GM21390 (cell line): ENCODE data around the gene CHRNA4.
"Not testable (repeated sequence)": the region's sequence is repeated elsewhere in the genome, so short reads cannot be mapped to it uniquely, and the experiment has no call there.

ENCODE experiments used
- ATAC-seq: cut with Tn5 transposase; IDR thresholded peaks from one replicate; pipeline ENCODE4 v1.9.1; 2021; ENCODE audit not compliant: unreplicated experiment

The CHRNA4 gene

GRCh38 chr20:63397946-63398450 lies 36.8 kb upstream of the CHRNA4 start:
- ATAC-seq: no peak

- no peak for ATAC-seq
Observed at GRCh38 chr20:63397155-63397843, 36.1 kb upstream of the CHRNA4 start.

GRCh38 chr20:63396300-63396699 lies 35.2 kb upstream of the CHRNA4 start:
- ATAC-seq: no peak

- ATAC-seq: no peak
Observed at GRCh38 chr20:63395723-63396122, 34.6 kb upstream of the CHRNA4 start.

- ATAC-seq: no peak
Observed at GRCh38 chr20:63394920-63395455, 33.8 kb upstream of the CHRNA4 start.

GRCh38 chr20:63394069-63394919 lies 33.1 kb upstream of the CHRNA4 start:
- no peak for ATAC-seq

GRCh38 chr20:63393566-63393965 lies 32.4 kb upstream of the CHRNA4 start:
- no peak for ATAC-seq

- no peak for ATAC-seq
Observed at GRCh38 chr20:63392465-63393365, 31.6 kb upstream of the CHRNA4 start.

GRCh38 chr20:63387917-63388316 lies 26.8 kb upstream of the CHRNA4 start:
- ATAC-seq: no peak

- no peak for ATAC-seq
Observed at GRCh38 chr20:63387393-63387792, 26.2 kb upstream of the CHRNA4 start.

GRCh38 chr20:63386491-63386890 lies 25.3 kb upstream of the CHRNA4 start:
- ATAC-seq: no peak

GRCh38 chr20:63385819-63386218 lies 24.7 kb upstream of the CHRNA4 start:
- no peak for ATAC-seq

- ATAC-seq: no peak
Observed at GRCh38 chr20:63384336-63384735, 23.2 kb upstream of the CHRNA4 start.

GRCh38 chr20:63383556-63383955 lies 22.4 kb upstream of the CHRNA4 start:
- no peak for ATAC-seq

GRCh38 chr20:63382551-63383300 lies 21.6 kb upstream of the CHRNA4 start:
- ATAC-seq: no peak

GRCh38 chr20:63381781-63382431 lies 20.8 kb upstream of the CHRNA4 start:
- no peak for ATAC-seq

- no peak for ATAC-seq
Observed at GRCh38 chr20:63380346-63380870, 19.3 kb upstream of the CHRNA4 start.

GRCh38 chr20:63379872-63380271 lies 18.7 kb upstream of the CHRNA4 start:
- not testable (repeated sequence) for ATAC-seq

- no peak for ATAC-seq
Observed at GRCh38 chr20:63379296-63379695, 18.1 kb upstream of the CHRNA4 start.
